ENCODE data around the gene MAN1C1.

GRCh38 chr1:25657121-25657882, 40.7 kb downstream of the MAN1C1 start:
- TF ChIP-seq EZH2phosphoT487 (IDR thresholded peaks at IDR 0.05; ENCODE audit: low read depth) (no peak), CTCF (IDR thresholded peaks at IDR 0.05; ENCODE audit: low read depth, low read length) (no peak)

Measured in OCI-LY3 (cell line).